ENCODE measurements around the gene DDHD1. TPM values are rescaled to one million over a fixed set of nuclear protein-coding genes. Genes with fewer than 3 reads are reported as not detected.

The DDHD1 gene
- total RNA-seq, 1 experiment from 2014 or later: 10.6 TPM

DNA sequence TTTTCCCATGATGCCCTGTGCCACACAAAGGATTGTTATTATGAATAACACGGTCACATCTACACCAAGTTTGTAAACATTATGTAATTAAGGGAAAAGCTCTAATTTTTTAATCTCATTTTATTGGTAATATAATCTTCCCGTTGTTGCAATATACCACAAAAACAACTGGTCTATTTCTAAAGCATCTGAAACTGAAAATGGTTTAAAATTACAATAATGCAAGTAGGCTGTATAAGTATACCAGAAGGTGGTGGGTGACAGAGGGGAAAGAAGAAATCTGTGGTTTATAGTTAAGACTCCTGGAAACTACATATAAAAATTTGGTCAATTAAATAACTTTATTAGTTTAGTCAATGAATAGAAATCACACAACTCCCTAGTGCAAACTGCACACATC, 5.2 kb downstream of the DDHD1 start:
- intact Hi-C loops (cut with micrococcal nuclease): no loop called here
- POLR2A ChIA-PET (ENCODE audit: unreplicated experiment): no interaction called here

DNA sequence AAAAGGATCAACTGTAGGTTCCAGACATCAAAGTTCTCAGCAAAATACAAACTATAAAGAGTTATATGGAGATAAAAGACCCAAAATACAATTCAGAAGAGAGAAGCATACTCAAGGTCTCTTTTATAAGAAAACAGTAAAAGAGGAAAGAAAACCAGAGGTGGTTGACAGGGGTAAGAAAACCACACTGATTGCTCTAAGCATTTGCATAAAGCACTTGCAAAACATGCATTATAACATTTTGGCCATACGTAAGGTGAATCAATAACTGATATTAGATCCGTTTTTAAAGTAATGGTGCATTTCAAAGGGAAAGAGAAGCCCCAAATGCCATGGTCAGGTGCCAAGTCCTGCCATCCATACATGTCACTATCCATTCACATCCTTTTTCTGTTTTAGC, 5.9 kb downstream of the DDHD1 start:
- no peak overlapping the region for H3K9ac ChIP-seq (ENCODE audit: low read length)
- POLR2A ChIA-PET (ENCODE audit: unreplicated experiment): no interaction called here
- H3K9me2 ChIP-seq (replicated peaks; ENCODE audit: low read length): no peaks in the 10 kb centered on the region
- no TSS peak for BruUV-seq (replicated peaks)
- DNase-seq: no peak
- H3F3A ChIP-seq (ENCODE audit: low read length, unreplicated experiment): no peaks in the 10 kb centered on the region
- H3K27ac ChIP-seq (ENCODE audit: low read length): no peak overlapping the region
- ATAC-seq: no peak
- H3K4me1 ChIP-seq (ENCODE audit: insufficient read depth, low read length): peaks cover 17% of the 10 kb centered on the region
- no peaks in the 10 kb centered on the region for H3K27me3 ChIP-seq (ENCODE audit: low read length)
- no peak overlapping the region for H3K4me3 ChIP-seq (ENCODE audit: low read length)
- H3K4me2 ChIP-seq (ENCODE audit: low read length): no peak overlapping the region
- H3K9me3 ChIP-seq (ENCODE audit: low read length): no peaks in the 10 kb centered on the region
- no peak overlapping the region for H2AFZ ChIP-seq (ENCODE audit: low read length)
- CTCF ChIA-PET: no interaction called here
- no peaks in the 10 kb centered on the region for H3K36me3 ChIP-seq (ENCODE audit: low read depth, low read length)
- intact Hi-C loops (cut with micrococcal nuclease): no loop called here
- H3K79me2 ChIP-seq (ENCODE audit: low read length): peaks cover 59% of the 10 kb centered on the region
- TF ChIP-seq EZH2 (IDR thresholded peaks at IDR 0.05; ENCODE audit: low read length, unreplicated experiment) (no peak), EZH2phosphoT487 (IDR thresholded peaks at IDR 0.05; ENCODE audit: borderline replicate concordance, low read length) (no peak)
- TF ChIP-seq, protein P1, sequence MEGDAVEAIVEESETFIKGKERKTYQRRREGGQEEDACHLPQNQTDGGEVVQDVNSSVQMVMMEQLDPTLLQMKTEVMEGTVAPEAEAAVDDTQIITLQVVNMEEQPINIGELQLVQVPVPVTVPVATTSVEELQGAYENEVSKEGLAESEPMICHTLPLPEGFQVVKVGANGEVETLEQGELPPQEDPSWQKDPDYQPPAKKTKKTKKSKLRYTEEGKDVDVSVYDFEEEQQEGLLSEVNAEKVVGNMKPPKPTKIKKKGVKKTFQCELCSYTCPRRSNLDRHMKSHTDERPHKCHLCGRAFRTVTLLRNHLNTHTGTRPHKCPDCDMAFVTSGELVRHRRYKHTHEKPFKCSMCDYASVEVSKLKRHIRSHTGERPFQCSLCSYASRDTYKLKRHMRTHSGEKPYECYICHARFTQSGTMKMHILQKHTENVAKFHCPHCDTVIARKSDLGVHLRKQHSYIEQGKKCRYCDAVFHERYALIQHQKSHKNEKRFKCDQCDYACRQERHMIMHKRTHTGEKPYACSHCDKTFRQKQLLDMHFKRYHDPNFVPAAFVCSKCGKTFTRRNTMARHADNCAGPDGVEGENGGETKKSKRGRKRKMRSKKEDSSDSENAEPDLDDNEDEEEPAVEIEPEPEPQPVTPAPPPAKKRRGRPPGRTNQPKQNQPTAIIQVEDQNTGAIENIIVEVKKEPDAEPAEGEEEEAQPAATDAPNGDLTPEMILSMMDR (conservative IDR thresholded peaks at IDR 0.05; ENCODE audit: low read depth, low read length): no peak
- H4K20me1 ChIP-seq (ENCODE audit: low read length): 0 out of 2 replicates have a peak, but pooled peaks cover 11% of the 10 kb centered on the region

More for the DNA sequence above, 5.2 kb downstream of the DDHD1 start:
- H3K9ac ChIP-seq (ENCODE audit: low read length): no peak overlapping the region
- no peaks in the 10 kb centered on the region for H3K9me3 ChIP-seq (ENCODE audit: low read length)
- H3K36me3 ChIP-seq (ENCODE audit: low read depth, low read length): no peaks in the 10 kb centered on the region
- ATAC-seq (no peak), DNase-seq (no peak)
- peaks cover 17% of the 10 kb centered on the region for H3K4me1 ChIP-seq (ENCODE audit: insufficient read depth, low read length)
- H3F3A ChIP-seq (ENCODE audit: low read length, unreplicated experiment): no peaks in the 10 kb centered on the region
- no peak overlapping the region for H2AFZ ChIP-seq (ENCODE audit: low read length)
- TF ChIP-seq EZH2 (IDR thresholded peaks at IDR 0.05; ENCODE audit: low read length, unreplicated experiment): no peak
- TF ChIP-seq, protein P1 (conservative IDR thresholded peaks at IDR 0.05; ENCODE audit: low read depth, low read length): no peak
- TF ChIP-seq EZH2phosphoT487 (IDR thresholded peaks at IDR 0.05; ENCODE audit: borderline replicate concordance, low read length): no peak
- H3K9me2 ChIP-seq (replicated peaks; ENCODE audit: low read length): no peaks in the 10 kb centered on the region
- no peak overlapping the region for H3K27ac ChIP-seq (ENCODE audit: low read length)
- CTCF ChIA-PET: no interaction called here
- no peak overlapping the region for H3K4me3 ChIP-seq (ENCODE audit: low read length)
- 0 out of 2 replicates have a peak, but pooled peaks cover 11% of the 10 kb centered on the region for H4K20me1 ChIP-seq (ENCODE audit: low read length)
- H3K27me3 ChIP-seq (ENCODE audit: low read length): no peaks in the 10 kb centered on the region
- no peak overlapping the region for H3K4me2 ChIP-seq (ENCODE audit: low read length)
- peaks cover 63% of the 10 kb centered on the region for H3K79me2 ChIP-seq (ENCODE audit: low read length)
- no TSS peak for BruUV-seq (replicated peaks)

DNA sequence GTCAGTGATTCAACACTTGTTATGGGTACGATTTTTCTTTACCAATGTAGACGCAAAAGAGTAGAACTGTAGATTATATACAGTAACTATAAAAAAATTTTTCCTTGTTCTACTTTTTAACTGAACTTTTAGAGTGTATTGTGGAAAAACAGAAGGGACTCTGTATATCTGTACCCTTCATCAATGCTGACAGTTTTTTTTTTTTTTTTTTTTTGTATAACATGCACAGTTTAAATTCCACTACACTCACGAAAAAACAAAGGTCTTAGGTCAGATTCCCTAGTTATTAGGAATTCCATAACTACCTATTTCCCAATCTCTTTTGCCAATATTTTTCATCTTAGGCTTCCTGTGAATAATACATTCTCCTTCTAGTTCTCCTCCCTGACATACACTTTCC, 6.4 kb downstream of the DDHD1 start:
- Histone ChIP-seq H3K4me3 (ENCODE audit: low read length) (no peak overlapping the region), H3K79me2 (ENCODE audit: low read length) (peaks cover 54% of the 10 kb centered on the region), H2AFZ (ENCODE audit: low read length) (no peak overlapping the region), H3K9me2 (replicated peaks; ENCODE audit: low read length) (no peaks in the 10 kb centered on the region), H3K27me3 (ENCODE audit: low read length) (no peaks in the 10 kb centered on the region), H3K4me2 (ENCODE audit: low read length) (no peak overlapping the region), H3K4me1 (ENCODE audit: insufficient read depth, low read length) (peaks cover 17% of the 10 kb centered on the region), H3K9me3 (ENCODE audit: low read length) (0 out of 2 replicates have a peak, but pooled peaks cover 3% of the 10 kb centered on the region), H3F3A (ENCODE audit: low read length, unreplicated experiment) (no peaks in the 10 kb centered on the region), H3K27ac (ENCODE audit: low read length) (no peak overlapping the region), H4K20me1 (ENCODE audit: low read length) (0 out of 2 replicates have a peak, but pooled peaks cover 11% of the 10 kb centered on the region), H3K36me3 (ENCODE audit: low read depth, low read length) (no peaks in the 10 kb centered on the region), H3K9ac (ENCODE audit: low read length) (no peak overlapping the region)
- no TSS peak for BruUV-seq (replicated peaks)
- ChIA-PET POLR2A (ENCODE audit: unreplicated experiment) (no interaction called here), CTCF (no interaction called here)
- TF ChIP-seq, protein P1 (conservative IDR thresholded peaks at IDR 0.05; ENCODE audit: low read depth, low read length): no peak
- TF ChIP-seq EZH2 (IDR thresholded peaks at IDR 0.05; ENCODE audit: low read length, unreplicated experiment) (no peak), EZH2phosphoT487 (IDR thresholded peaks at IDR 0.05; ENCODE audit: borderline replicate concordance, low read length) (no peak)
- no peak for DNase-seq
- ATAC-seq: no peak
- intact Hi-C loops (cut with micrococcal nuclease): no loop called here
